Tibial nerve (tissue), 3 donors: ENCODE results near the gene PIP5K1B.

Experiments used
- POLR2A ChIP-seq, 2 donors: fragments of 450-650 bp; IDR thresholded peaks; one replicate each; pipeline ENCODE4 v1.6.1; 2017; ENCODE audit warnings: antibody characterized with exemption in 2 of 2, mild to moderate bottlenecking in 2 of 2, moderate library complexity in 2 of 2
- TF ChIP-seq, protein P1 (sequence below), 5 experiments: fragments of 200-600 bp in 3 of 5; fragments of 450-650 bp in 2 of 5; sonication (generic) in 3 of 5; IDR thresholded peaks; one replicate each; pipeline ENCODE4 v1.5.1; 2016 to 2019; ENCODE audit warnings: antibody characterized with exemption in 5 of 5, mild to moderate bottlenecking in 3 of 5, moderate library complexity in 2 of 5

DNA sequence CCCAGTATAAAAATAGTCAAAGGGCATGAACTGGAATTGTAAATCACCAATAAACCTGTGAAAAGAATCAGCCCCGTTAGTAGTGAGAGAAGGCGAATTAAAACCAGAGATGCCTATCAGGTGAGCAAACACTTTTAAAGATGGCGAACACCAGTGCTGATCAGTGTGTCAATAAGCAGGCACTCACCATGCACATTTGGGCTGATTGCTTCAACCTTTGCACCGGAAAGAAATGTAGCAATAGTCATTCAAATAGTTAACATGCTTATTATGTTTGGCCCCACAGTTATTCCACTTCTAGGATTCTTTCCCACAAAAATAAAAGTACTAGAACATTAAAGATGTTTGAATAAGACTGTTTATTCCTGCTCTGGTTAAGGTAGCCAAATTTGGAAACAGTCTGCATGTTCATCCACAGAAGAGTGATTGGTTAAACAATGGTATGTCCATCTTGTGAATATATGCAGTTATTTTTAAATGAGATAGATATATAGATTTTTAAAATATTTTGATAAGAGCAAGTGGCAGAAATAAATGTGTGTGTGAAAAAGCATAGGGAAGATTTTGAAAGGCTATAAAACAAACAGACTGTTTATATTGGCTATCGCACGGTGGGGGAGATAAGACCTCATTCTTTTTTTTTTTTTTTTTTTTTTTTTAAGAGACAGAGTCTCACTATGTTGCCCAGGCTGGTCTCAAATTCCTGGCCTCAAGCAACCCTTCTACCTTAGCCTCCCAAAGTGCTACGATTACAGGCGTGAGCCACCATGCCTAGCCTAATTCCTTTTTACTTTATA is 112.2 kb downstream of the PIP5K1B start:
- TF ChIP-seq POLR2A (IDR thresholded peaks at IDR 0.05): no peak
- TF ChIP-seq, protein P1, sequence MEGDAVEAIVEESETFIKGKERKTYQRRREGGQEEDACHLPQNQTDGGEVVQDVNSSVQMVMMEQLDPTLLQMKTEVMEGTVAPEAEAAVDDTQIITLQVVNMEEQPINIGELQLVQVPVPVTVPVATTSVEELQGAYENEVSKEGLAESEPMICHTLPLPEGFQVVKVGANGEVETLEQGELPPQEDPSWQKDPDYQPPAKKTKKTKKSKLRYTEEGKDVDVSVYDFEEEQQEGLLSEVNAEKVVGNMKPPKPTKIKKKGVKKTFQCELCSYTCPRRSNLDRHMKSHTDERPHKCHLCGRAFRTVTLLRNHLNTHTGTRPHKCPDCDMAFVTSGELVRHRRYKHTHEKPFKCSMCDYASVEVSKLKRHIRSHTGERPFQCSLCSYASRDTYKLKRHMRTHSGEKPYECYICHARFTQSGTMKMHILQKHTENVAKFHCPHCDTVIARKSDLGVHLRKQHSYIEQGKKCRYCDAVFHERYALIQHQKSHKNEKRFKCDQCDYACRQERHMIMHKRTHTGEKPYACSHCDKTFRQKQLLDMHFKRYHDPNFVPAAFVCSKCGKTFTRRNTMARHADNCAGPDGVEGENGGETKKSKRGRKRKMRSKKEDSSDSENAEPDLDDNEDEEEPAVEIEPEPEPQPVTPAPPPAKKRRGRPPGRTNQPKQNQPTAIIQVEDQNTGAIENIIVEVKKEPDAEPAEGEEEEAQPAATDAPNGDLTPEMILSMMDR (IDR thresholded peaks at IDR 0.05): no peak
